Small intestine (tissue), 7 donors: ENCODE results near the gene ASB5. TPM values are rescaled to one million over a fixed set of nuclear protein-coding genes. Genes with fewer than 3 reads are reported as not detected.
"Not testable (repeated sequence)": the region's sequence is repeated elsewhere in the genome, so short reads cannot be mapped to it uniquely, and the experiment has no call there.

ENCODE experiments used
- DNase-seq, 2 donors: peaks; one replicate each; pipeline versions ENCODE4 v3.0.0 to v3.0.0-alpha.2; 2013
- FAIRE-seq: peaks from 2 replicates; lab custom pipeline; 2012; peaks lifted over from hg19 to GRCh38; lab: Jason Lieb, UNC
- H3K27ac ChIP-seq, 3 donors: one replicate each; pipeline ENCODE4 v1.5.1; 2013; ENCODE audit warnings: low read length in 2 of 3, mild to moderate bottlenecking in 2 of 3, control low read depth in 1 of 3, inconsistent platforms in 1 of 3, low read depth in 1 of 3, moderate library complexity in 1 of 3
- H3K27me3 ChIP-seq, 3 donors: one replicate each; pipeline ENCODE4 v1.6.1; 2013; ENCODE audit warnings: low read length in 3 of 3, inconsistent platforms in 1 of 3; ENCODE audit not compliant: control insufficient read depth in 3 of 3, insufficient read depth in 3 of 3
- H3K36me3 ChIP-seq, 3 donors: one replicate each; pipeline ENCODE4 v1.6.1; 2013; ENCODE audit warnings: low read length in 3 of 3, inconsistent platforms in 1 of 3, low read depth in 1 of 3, mild to moderate bottlenecking in 1 of 3, moderate library complexity in 1 of 3; ENCODE audit not compliant: control insufficient read depth in 3 of 3, insufficient read depth in 2 of 3
- H3K4me1 ChIP-seq, 3 donors: one replicate each; pipeline ENCODE4 v1.6.1; 2013; ENCODE audit warnings: low read length in 2 of 3, inconsistent platforms in 1 of 3, low read depth in 1 of 3, mild to moderate bottlenecking in 1 of 3, moderate library complexity in 1 of 3; ENCODE audit not compliant: control insufficient read depth in 3 of 3, insufficient read depth in 2 of 3
- H3K4me3 ChIP-seq, 3 donors: one replicate each; pipeline ENCODE4 v1.5.1; 2013; ENCODE audit warnings: low read length in 3 of 3, control low read depth in 1 of 3, inconsistent platforms in 1 of 3, low read depth in 1 of 3, mild to moderate bottlenecking in 1 of 3, moderate library complexity in 1 of 3
- H3K9me3 ChIP-seq, 2 donors: one replicate each; pipeline ENCODE4 v1.6.1; 2013; ENCODE audit warnings: low read depth in 1 of 2, low read length in 1 of 2; ENCODE audit not compliant: control insufficient read depth in 2 of 2, insufficient read depth in 1 of 2
- WGBS, 3 donors: extraction: QIAGEN DNeasy Blood & Tissue Kit; methylation state at CpG; one replicate each; pipeline ENCODE4 v1.1.7; 2013; 5-methylcytosine and 5-hydroxymethylcytosine counted together
- polyA plus RNA-seq, 4 donors: library from polyadenylated mRNA; stranded (reverse) in 3 of 4; unstranded in 1 of 4; fragments of 200-250 nt in 3 of 4; fragments of 120-200 nt in 1 of 4; gene quantifications; one replicate each; pipeline versions ENCODE4 v1.2.1 to v1.2.3, GENCODE V29; 2013
- donor health status: healthy with polysubstance abuse.
- donor health status: control.
- donor health status: control.
- donor health status: Bipolar disorder and iron deficiency.
- donor health status: healthy.

The ASB5 gene
- polyA plus RNA-seq, 4 donors: 0.01 to 2.0 (median 0.52) TPM

DNA sequence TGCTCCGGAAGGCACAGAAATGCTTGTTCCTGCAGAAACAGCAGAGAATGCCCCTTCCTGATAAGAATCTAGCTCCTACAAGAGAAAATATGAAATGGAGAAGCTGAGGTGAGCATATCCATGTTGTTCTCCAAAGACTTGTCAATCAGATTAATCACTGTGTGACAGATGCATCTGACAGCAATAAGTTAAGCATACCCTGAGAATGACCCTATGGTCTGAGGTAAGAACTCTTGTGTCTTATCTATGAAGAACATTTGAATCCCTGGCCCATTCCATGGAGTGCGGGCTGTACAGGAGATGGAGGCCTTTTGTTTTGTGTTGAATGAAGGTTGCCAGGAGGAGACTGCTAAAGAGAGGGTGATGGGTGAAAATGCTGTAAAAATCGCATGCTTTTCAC is 21.5 kb upstream of the ASB5 start:
- no peaks in the 10 kb centered on the region for H3K4me1 ChIP-seq
- 84 to 93% (median 90%) methylated on average over 3 of the region's 3 CpGs for WGBS, 3 donors
- no peak overlapping the region for H3K27ac ChIP-seq
- DNase-seq (no peak), FAIRE-seq (no peak)
- no peak overlapping the region for H3K4me3 ChIP-seq
- no peaks in the 10 kb centered on the region for H3K36me3 ChIP-seq
- no peaks in the 10 kb centered on the region for H3K9me3 ChIP-seq
- H3K27me3 ChIP-seq: no peaks in the 10 kb centered on the region

- Histone ChIP-seq H3K27me3 (no peaks in the 10 kb centered on the region), H3K4me3 (no peak overlapping the region), H3K9me3 (no peaks in the 10 kb centered on the region), H3K27ac (no peak overlapping the region), H3K36me3 (no peaks in the 10 kb centered on the region), H3K4me1 (no peaks in the 10 kb centered on the region)
- DNase-seq: no peak
- FAIRE-seq: no peak
- 86 to 94% (median 91%) methylated on average over 6 of the region's 6 CpGs for WGBS, 3 donors
Observed at GRCh38 chr4:176289561-176289960, 20.5 kb upstream of the ASB5 start.

GRCh38 chr4:176288020-176288419 is 19.0 kb upstream of the ASB5 start:
- no peak overlapping the region for H3K27ac ChIP-seq
- no peaks in the 10 kb centered on the region for H3K9me3 ChIP-seq
- no peaks in the 10 kb centered on the region for H3K4me1 ChIP-seq
- H3K36me3 ChIP-seq: no peaks in the 10 kb centered on the region
- FAIRE-seq: no peak
- no peak overlapping the region for H3K4me3 ChIP-seq
- no peaks in the 10 kb centered on the region for H3K27me3 ChIP-seq
- no peak for DNase-seq

DNA sequence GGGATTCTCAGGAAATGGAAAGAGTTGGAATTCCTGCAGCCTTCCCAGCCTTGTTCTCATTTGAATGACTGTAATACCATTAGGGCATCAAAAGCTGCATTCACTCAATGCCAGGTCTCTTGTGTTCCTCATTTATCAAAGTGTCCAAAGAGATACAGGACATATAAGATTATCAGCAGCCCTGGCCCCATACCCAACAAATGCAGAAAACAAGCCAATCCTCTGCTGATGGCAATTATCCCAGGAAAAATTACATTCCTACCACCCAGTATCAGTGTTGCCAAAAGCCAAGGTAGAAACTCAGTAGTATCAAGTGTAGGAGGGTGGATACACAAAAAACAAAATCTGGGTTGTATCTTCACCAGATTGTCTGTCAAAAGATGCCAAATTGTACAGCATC is 18.5 kb upstream of the ASB5 start:
- H3K4me3 ChIP-seq: no peak overlapping the region
- no peak for FAIRE-seq
- H3K27ac ChIP-seq: no peak overlapping the region
- no peaks in the 10 kb centered on the region for H3K9me3 ChIP-seq
- no peaks in the 10 kb centered on the region for H3K4me1 ChIP-seq
- H3K27me3 ChIP-seq: no peaks in the 10 kb centered on the region
- DNase-seq: no peak
- no peaks in the 10 kb centered on the region for H3K36me3 ChIP-seq

DNA sequence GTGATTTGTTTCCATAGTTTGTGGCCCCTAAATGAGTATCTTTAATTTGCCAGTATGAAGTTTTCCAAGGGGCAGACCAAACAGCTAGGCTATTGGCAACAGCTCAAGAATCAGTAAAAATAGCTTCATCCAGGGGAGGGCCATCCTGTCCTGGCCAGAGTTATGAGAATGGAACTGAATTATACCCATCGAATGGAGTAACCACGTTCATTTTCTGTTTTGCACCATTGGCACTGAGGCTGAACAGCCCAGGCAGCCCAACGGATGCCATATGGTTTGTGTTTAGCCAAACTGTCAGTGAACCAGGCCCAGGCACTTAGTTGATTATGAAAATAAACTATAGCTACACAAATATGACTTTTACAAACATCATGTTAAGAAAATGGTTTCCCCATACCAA is 17.7 kb upstream of the ASB5 start:
- H3K4me1 ChIP-seq: no peaks in the 10 kb centered on the region
- DNase-seq (no peak), FAIRE-seq (no peak)
- WGBS, 3 donors: 53 to 74% (median 70%) methylated on average over 3 of the region's 3 CpGs
- no peak overlapping the region for H3K27ac ChIP-seq
- no peaks in the 10 kb centered on the region for H3K9me3 ChIP-seq
- H3K27me3 ChIP-seq: no peaks in the 10 kb centered on the region
- H3K36me3 ChIP-seq: no peaks in the 10 kb centered on the region
- H3K4me3 ChIP-seq: no peak overlapping the region

DNA sequence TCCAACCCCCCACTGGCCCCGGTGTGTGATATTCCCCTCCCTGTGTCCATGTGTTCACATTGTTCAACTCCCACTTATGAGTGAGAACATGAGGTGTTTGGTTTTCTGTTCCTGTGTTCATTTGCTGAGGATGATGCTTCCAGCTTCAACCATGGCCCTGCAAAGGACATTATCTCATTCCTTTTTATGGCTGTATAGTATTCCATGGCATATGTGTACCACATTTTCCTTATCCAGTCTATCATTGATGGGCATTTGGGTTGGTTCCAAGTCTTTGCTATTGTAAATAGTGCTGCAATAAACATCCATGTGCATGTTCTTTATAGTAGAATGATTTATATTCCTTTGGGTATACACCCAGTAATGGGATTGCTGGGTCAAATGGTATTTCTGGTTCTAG is 10.5 kb upstream of the ASB5 start:
- not testable (repeated sequence) for H3K27ac ChIP-seq, FAIRE-seq, H3K9me3 ChIP-seq, H3K36me3 ChIP-seq, H3K27me3 ChIP-seq, DNase-seq, H3K4me3 ChIP-seq, H3K4me1 ChIP-seq
- 88 to 96% (median 96%) methylated on average over 1 of the region's 1 CpG for WGBS, 3 donors

- DNase-seq (peak; percentile 39 to 54), FAIRE-seq (no peak)
- Histone ChIP-seq H3K9me3 (no peaks in the 10 kb centered on the region), H3K36me3 (no peaks in the 10 kb centered on the region), H3K27me3 (no peaks in the 10 kb centered on the region), H3K27ac (no peak overlapping the region), H3K4me1 (no peaks in the 10 kb centered on the region), H3K4me3 (no peak overlapping the region)
- WGBS, 3 donors: 26 to 58% (median 41%) methylated on average over 13 of the region's 13 CpGs
Observed at GRCh38 chr4:176277162-176277904, 8.3 kb upstream of the ASB5 start.

- no peak for DNase-seq
- FAIRE-seq: no peak
- no peaks in the 10 kb centered on the region for H3K27me3 ChIP-seq
- no peaks in the 10 kb centered on the region for H3K9me3 ChIP-seq
- no peaks in the 10 kb centered on the region for H3K36me3 ChIP-seq
- H3K4me3 ChIP-seq: no peak overlapping the region
- H3K4me1 ChIP-seq: no peaks in the 10 kb centered on the region
- WGBS, 3 donors: 73 to 81% (median 74%) methylated on average over 8 of the region's 8 CpGs
- H3K27ac ChIP-seq: no peak overlapping the region
Observed at GRCh38 chr4:176276710-176277109, 7.7 kb upstream of the ASB5 start.

- no peaks in the 10 kb centered on the region for H3K9me3 ChIP-seq
- no peaks in the 10 kb centered on the region for H3K36me3 ChIP-seq
- no peak overlapping the region for H3K4me3 ChIP-seq
- DNase-seq: no peak
- no peaks in the 10 kb centered on the region for H3K27me3 ChIP-seq
- no peaks in the 10 kb centered on the region for H3K4me1 ChIP-seq
- no peak for FAIRE-seq
- no peak overlapping the region for H3K27ac ChIP-seq
Observed at GRCh38 chr4:176274441-176274840, 5.4 kb upstream of the ASB5 start.
